HUES64 (cell line): ENCODE measurements around the gene SALL2. TPM values are rescaled to one million over a fixed set of nuclear protein-coding genes. Genes with fewer than 3 reads are reported as not detected.
"Not testable (repeated sequence)": the region's sequence is repeated elsewhere in the genome, so short reads cannot be mapped to it uniquely, and the experiment has no call there.

Experiments used
- H3K27ac ChIP-seq: 2 replicates; pipeline ENCODE4 v1.7.0; 2013; ENCODE audit warnings: low read depth, low read length, inconsistent platforms
- H3K27me3 ChIP-seq: 2 replicates; pipeline ENCODE4 v1.6.1; 2013; ENCODE audit warnings: mild to moderate bottlenecking, low read length; ENCODE audit not compliant: insufficient read depth
- H3K36me3 ChIP-seq: 2 replicates; pipeline ENCODE4 v1.6.1; 2013; ENCODE audit warnings: mild to moderate bottlenecking, low read length; ENCODE audit not compliant: insufficient read depth
- H3K4me1 ChIP-seq: 2 replicates; pipeline ENCODE4 v1.6.1; 2013; ENCODE audit warnings: mild to moderate bottlenecking, low read length, moderate library complexity; ENCODE audit not compliant: insufficient read depth
- H3K4me3 ChIP-seq: 2 replicates; pipeline ENCODE4 v1.5.1; 2013; ENCODE audit warnings: mild to moderate bottlenecking, low read length, moderate library complexity
- H3K9ac ChIP-seq: 2 replicates; pipeline ENCODE4 v1.6.1; 2013; ENCODE audit warnings: mild to moderate bottlenecking, low read depth, low read length
- H3K9me3 ChIP-seq: 2 replicates; pipeline ENCODE4 v1.6.1; 2013; ENCODE audit warnings: low read depth, low read length; ENCODE audit not compliant: insufficient read depth
- WGBS: fragments of 150-250, 120-280 bp; methylation state at CpG from one replicate; pipeline ENCODE4 v1.1.7; 2013; ENCODE audit warnings: missing lambda C conversion rate; 5-methylcytosine and 5-hydroxymethylcytosine counted together
- polyA plus RNA-seq, 2 experiments: library from polyadenylated mRNA; stranded (reverse); fragments of 50-300 nt; gene quantifications; one replicate each; pipeline ENCODE4 v1.2.3, GENCODE V29; 2013

The SALL2 gene
- 211 TPM for polyA plus RNA-seq (2013, experiment 1 of 2)
- polyA plus RNA-seq (2013, experiment 2 of 2) = 202 TPM

- Histone ChIP-seq H3K27ac (peak within 1 kb of the TSS; percentile 98), H3K4me1 (peaks cover 61% of the 10 kb centered on the region), H3K9ac (peak within 1 kb of the TSS; percentile 88), H3K36me3 (peaks cover 61% of the 10 kb centered on the region), H3K9me3 (no peaks in the 10 kb centered on the region), H3K27me3 (no peaks in the 10 kb centered on the region), H3K4me3 (peak within 1 kb of the TSS; percentile 73)
- under 1% methylated on average over 43 of the region's 43 CpGs for WGBS
Observed at GRCh38 chr14:21525962-21526671, at the start of gene SALL2. SALL2 (minus strand) TSS chr14:21526346; CDS start chr14:21526127, 219 bp downstream.

GRCh38 chr14:21575661-21576060, 49.5 kb upstream of the SALL2 start:
- H3K27me3 ChIP-seq = no peaks in the 10 kb centered on the region
- no peaks in the 10 kb centered on the region for H3K4me1 ChIP-seq
- H3K36me3 ChIP-seq = no peaks in the 10 kb centered on the region
- no peak overlapping the region for H3K4me3 ChIP-seq
- 94% methylated on average over 6 of the region's 6 CpGs for WGBS
- no peaks in the 10 kb centered on the region for H3K9me3 ChIP-seq
- H3K27ac ChIP-seq = no peak overlapping the region
- no peak overlapping the region for H3K9ac ChIP-seq

GRCh38 chr14:21572604-21573003, 46.5 kb upstream of the SALL2 start:
- Histone ChIP-seq H3K27me3 (no peaks in the 10 kb centered on the region), H3K9me3 (no peaks in the 10 kb centered on the region), H3K27ac (no peak overlapping the region), H3K4me3 (no peak overlapping the region), H3K4me1 (no peaks in the 10 kb centered on the region), H3K9ac (no peak overlapping the region), H3K36me3 (no peaks in the 10 kb centered on the region)

GRCh38 chr14:21558703-21559170, 32.6 kb upstream of the SALL2 start:
- Histone ChIP-seq H3K4me3 (no peak overlapping the region), H3K27me3 (no peaks in the 10 kb centered on the region), H3K9ac (no peak overlapping the region), H3K36me3 (no peaks in the 10 kb centered on the region), H3K27ac (peak overlapping the region; percentile 92), H3K4me1 (peaks cover 21% of the 10 kb centered on the region), H3K9me3 (no peaks in the 10 kb centered on the region)
- WGBS = 94% methylated on average over 8 of the region's 8 CpGs

GRCh38 chr14:21557084-21557901, 31.1 kb upstream of the SALL2 start:
- peak overlapping the region; percentile 59 for H3K9ac ChIP-seq

GRCh38 chr14:21556378-21557083, 30.4 kb upstream of the SALL2 start:
- H3K9ac ChIP-seq = peak overlapping the region; percentile 59
- H3K27ac ChIP-seq = peak overlapping the region; percentile 92
- H3K9me3 ChIP-seq = no peaks in the 10 kb centered on the region
- H3K36me3 ChIP-seq = no peaks in the 10 kb centered on the region
- no peaks in the 10 kb centered on the region for H3K27me3 ChIP-seq
- no peak overlapping the region for H3K4me3 ChIP-seq
- WGBS = 52% methylated on average over 4 of the region's 5 CpGs
- peaks cover 29% of the 10 kb centered on the region for H3K4me1 ChIP-seq

More at GRCh38 chr14:21557084-21557901, 31.1 kb upstream of the SALL2 start:
- 4% methylated on average over 10 of the region's 11 CpGs for WGBS
- no peaks in the 10 kb centered on the region for H3K27me3 ChIP-seq
- peak overlapping the region; percentile 23 for H3K4me3 ChIP-seq
- no peaks in the 10 kb centered on the region for H3K9me3 ChIP-seq
- peaks cover 29% of the 10 kb centered on the region for H3K4me1 ChIP-seq
- H3K27ac ChIP-seq = peak overlapping the region; percentile 92
- H3K36me3 ChIP-seq = no peaks in the 10 kb centered on the region

- Histone ChIP-seq H3K27ac (peak overlapping the region; percentile 67; the same call in 1 of the 2 replicates), H3K27me3 (no peaks in the 10 kb centered on the region), H3K4me3 (no peak overlapping the region), H3K9ac (no peak overlapping the region; the same call in 1 of the 2 replicates), H3K9me3 (no peaks in the 10 kb centered on the region), H3K36me3 (no peaks in the 10 kb centered on the region), H3K4me1 (peaks cover 29% of the 10 kb centered on the region)
- 71% methylated on average over 2 of the region's 3 CpGs for WGBS
Observed at GRCh38 chr14:21553266-21553665, 27.1 kb upstream of the SALL2 start.

GRCh38 chr14:21544588-21544987, 18.4 kb upstream of the SALL2 start:
- 85% methylated on average over 5 of the region's 7 CpGs for WGBS
- not testable (repeated sequence) for H3K27me3 ChIP-seq, H3K27ac ChIP-seq, H3K9ac ChIP-seq, H3K36me3 ChIP-seq, H3K9me3 ChIP-seq, H3K4me3 ChIP-seq
- H3K4me1 ChIP-seq = peaks cover 26% of the 10 kb centered on the region

GRCh38 chr14:21543963-21544362, 17.8 kb upstream of the SALL2 start:
- Histone ChIP-seq H3K9ac (peak overlapping the region; percentile 57; the same call in 1 of the 2 replicates), H3K9me3 (peaks cover 2% of the 10 kb centered on the region; the same call in 1 of the 2 replicates), H3K27me3 (no peaks in the 10 kb centered on the region), H3K4me1 (peaks cover 32% of the 10 kb centered on the region), H3K4me3 (peak overlapping the region; percentile 48), H3K27ac (peak overlapping the region; percentile 68), H3K36me3 (no peaks in the 10 kb centered on the region)
- 65% methylated on average over 5 of the region's 5 CpGs for WGBS

GRCh38 chr14:21543521-21543960, 17.4 kb upstream of the SALL2 start:
- peaks cover 36% of the 10 kb centered on the region for H3K4me1 ChIP-seq
- 14% methylated on average over 5 of the region's 7 CpGs for WGBS
- no peaks in the 10 kb centered on the region for H3K27me3 ChIP-seq
- peak overlapping the region; percentile 57; the same call in 1 of the 2 replicates for H3K9ac ChIP-seq
- peak overlapping the region; percentile 48 for H3K4me3 ChIP-seq
- H3K36me3 ChIP-seq = no peaks in the 10 kb centered on the region
- peaks cover 2% of the 10 kb centered on the region; the same call in 1 of the 2 replicates for H3K9me3 ChIP-seq
- peak overlapping the region; percentile 68 for H3K27ac ChIP-seq
